ENCODE measurements around the gene GPR21.

The GPR21 gene

DNA sequence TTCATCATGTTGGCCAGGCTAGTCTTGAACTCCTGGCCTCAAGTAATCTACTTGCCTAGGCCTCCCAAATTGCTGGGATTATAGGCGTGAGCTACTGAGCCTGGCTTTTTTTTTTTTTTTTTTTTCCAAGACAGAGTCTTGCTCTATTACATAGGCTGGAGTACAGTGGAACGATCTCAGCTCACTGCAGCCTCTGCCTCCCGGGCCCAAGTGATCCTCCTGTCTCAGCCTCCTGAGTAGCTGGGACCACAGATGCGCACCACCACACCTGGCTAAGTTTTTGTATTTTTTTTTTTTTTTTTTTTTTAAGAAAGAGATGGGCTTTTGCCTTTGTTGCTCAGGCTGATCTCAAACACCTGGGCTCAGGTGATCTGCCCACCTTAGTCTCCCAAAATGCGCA lies 26.2 kb upstream of the GPR21 start:
- Histone ChIP-seq H3K9me3 (ENCODE audit: low read length) (no peaks in the 10 kb centered on the region), H3K36me3 (ENCODE audit: insufficient read depth, low read length) (peaks cover 14% of the 10 kb centered on the region), H3K27ac (ENCODE audit: low read depth, low read length) (no peak overlapping the region)

DNA sequence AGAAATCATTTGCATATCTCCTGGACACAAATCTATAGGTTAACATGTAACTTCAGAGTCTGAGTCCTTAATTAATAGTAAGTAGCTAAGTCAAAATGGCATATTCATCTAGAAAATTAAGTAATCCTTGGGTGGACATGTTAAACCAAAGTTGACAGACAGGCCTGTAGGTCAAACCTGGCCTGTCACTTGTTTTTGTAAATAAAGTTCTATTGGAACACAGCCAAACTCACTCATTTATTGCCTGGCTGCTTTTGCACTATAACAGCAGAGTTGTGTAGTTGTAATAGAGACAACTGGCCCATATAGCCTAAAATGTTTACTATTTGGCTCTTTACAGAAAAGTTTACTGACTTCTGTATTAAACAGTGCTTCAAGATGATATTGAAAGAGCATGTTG lies 24.6 kb upstream of the GPR21 start:
- Histone ChIP-seq H3K4me1 (ENCODE audit: insufficient read depth, low read length) (peaks cover 3% of the 10 kb centered on the region), H3K27ac (ENCODE audit: low read depth, low read length) (no peak overlapping the region), H3K27me3 (ENCODE audit: control insufficient read depth in 1 of 2, insufficient read depth in 2 of 2, low read length in 2 of 2) (no peaks in the 10 kb centered on the region), H3K4me3 (ENCODE audit: low read depth in 1 of 2, low read length in 2 of 2) (no peak overlapping the region), H3K9ac (ENCODE audit: low read length) (no peak overlapping the region), H3K36me3 (ENCODE audit: insufficient read depth, low read length) (peaks cover 28% of the 10 kb centered on the region), H3K9me3 (ENCODE audit: low read length) (no peaks in the 10 kb centered on the region)

More for the DNA sequence above, 26.2 kb upstream of the GPR21 start:
- Histone ChIP-seq H3K27me3 (ENCODE audit: control insufficient read depth in 1 of 2, insufficient read depth in 2 of 2, low read length in 2 of 2) (no peaks in the 10 kb centered on the region), H3K4me1 (ENCODE audit: insufficient read depth, low read length) (peaks cover 11% of the 10 kb centered on the region), H3K9ac (ENCODE audit: low read length) (no peak overlapping the region), H3K4me3 (ENCODE audit: low read depth in 1 of 2, low read length in 2 of 2) (no peak overlapping the region)

GRCh38 chr9:123011380-123011779 lies 22.1 kb upstream of the GPR21 start:
- no peaks in the 10 kb centered on the region for H3K4me1 ChIP-seq (ENCODE audit: insufficient read depth, low read length)
- peaks cover 28% of the 10 kb centered on the region for H3K36me3 ChIP-seq (ENCODE audit: insufficient read depth, low read length)
- no peak overlapping the region for H3K27ac ChIP-seq (ENCODE audit: low read depth, low read length)
- no peak overlapping the region for H3K9ac ChIP-seq (ENCODE audit: low read length)
- no peaks in the 10 kb centered on the region for H3K27me3 ChIP-seq (ENCODE audit: control insufficient read depth in 1 of 2, insufficient read depth in 2 of 2, low read length in 2 of 2)
- H3K4me3 ChIP-seq (ENCODE audit: low read depth in 1 of 2, low read length in 2 of 2), result no peak overlapping the region
- H3K9me3 ChIP-seq (ENCODE audit: low read length), result no peaks in the 10 kb centered on the region

DNA sequence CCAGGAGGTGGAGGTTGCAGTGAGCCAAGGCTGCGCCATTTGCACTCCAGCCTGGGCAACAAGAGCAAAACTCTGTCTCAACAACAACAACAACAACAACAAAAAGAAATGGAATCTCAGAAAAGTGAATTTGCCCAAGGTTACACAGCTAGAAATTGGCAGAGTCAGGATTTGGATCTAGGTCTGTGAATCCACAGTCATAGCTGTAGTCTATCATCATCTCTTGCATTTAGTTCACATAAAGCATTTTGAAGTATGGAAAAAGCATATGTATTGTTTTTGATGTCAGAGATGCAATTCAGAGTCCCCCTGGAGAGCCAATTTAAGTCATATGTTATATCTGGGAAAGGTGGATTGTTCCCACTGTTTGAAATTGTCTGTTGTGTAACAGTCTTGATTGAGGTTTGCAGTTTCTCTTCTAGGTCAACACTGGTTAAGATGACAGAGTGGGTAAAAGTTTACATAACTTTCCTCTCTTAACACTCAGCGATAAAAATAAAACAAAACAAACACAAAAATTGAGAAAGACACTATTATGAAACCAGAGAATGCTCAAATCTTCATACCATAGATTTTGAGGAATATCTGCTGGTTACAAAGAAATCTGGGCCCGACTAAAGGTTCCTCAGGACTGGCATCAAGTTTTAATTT lies 21.5 kb upstream of the GPR21 start:
- H3K27me3 ChIP-seq (ENCODE audit: control insufficient read depth in 1 of 2, insufficient read depth in 2 of 2, low read length in 2 of 2), result no peaks in the 10 kb centered on the region
- H3K36me3 ChIP-seq (ENCODE audit: insufficient read depth, low read length), result peaks cover 35% of the 10 kb centered on the region
- H3K9ac ChIP-seq (ENCODE audit: low read length), result no peak overlapping the region
- no peak overlapping the region for H3K4me3 ChIP-seq (ENCODE audit: low read depth in 1 of 2, low read length in 2 of 2)
- H3K4me1 ChIP-seq (ENCODE audit: insufficient read depth, low read length), result no peaks in the 10 kb centered on the region
- no peaks in the 10 kb centered on the region for H3K9me3 ChIP-seq (ENCODE audit: low read length)
- H3K27ac ChIP-seq (ENCODE audit: low read depth, low read length), result no peak overlapping the region

DNA sequence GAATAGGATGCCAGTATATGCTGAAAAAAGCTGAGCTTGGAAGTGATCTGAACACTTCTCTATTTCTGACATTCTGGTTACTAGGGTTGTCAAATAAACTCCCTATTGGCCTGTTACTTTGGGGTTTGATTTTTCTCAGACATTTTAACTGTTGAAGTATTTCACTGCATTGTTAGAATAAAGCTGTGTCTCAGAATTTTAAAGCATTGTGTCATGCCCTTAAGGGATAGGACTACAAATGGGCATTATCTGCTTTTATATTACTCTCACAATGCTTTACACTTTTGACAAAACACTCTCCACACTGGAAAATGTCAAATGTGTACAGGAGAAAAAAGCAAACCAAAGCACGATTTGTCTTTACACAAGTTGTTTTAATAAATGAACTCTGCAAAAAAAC lies 16.8 kb upstream of the GPR21 start:
- H3K9me3 ChIP-seq (ENCODE audit: low read length), result no peaks in the 10 kb centered on the region
- H3K9ac ChIP-seq (ENCODE audit: low read length), result no peak overlapping the region
- H3K4me3 ChIP-seq (ENCODE audit: low read depth in 1 of 2, low read length in 2 of 2), result no peak overlapping the region
- peaks cover 51% of the 10 kb centered on the region for H3K36me3 ChIP-seq (ENCODE audit: insufficient read depth, low read length)
- no peak overlapping the region for H3K27ac ChIP-seq (ENCODE audit: low read depth, low read length)
- H3K27me3 ChIP-seq (ENCODE audit: control insufficient read depth in 1 of 2, insufficient read depth in 2 of 2, low read length in 2 of 2), result no peaks in the 10 kb centered on the region
- no peaks in the 10 kb centered on the region for H3K4me1 ChIP-seq (ENCODE audit: insufficient read depth, low read length)

DNA sequence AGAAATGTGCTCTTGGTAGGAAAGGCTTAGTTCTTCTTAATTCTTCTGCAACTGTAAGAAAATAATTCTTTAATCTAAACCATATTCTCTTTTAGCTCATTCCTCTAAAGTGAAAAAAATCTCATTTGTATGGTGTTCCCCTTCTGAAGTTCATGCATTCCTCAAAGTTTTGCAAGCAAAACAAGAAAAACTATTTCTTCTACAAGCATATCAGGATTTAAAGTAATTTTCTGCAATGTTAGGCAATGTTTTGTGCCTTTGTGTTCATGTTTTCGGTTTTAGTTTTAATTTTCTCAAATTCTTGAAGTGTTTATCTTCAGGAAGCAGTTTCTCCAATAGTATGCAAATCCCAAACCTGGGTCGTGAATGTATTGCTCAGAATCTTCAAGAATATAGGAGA lies 12.7 kb upstream of the GPR21 start:
- Histone ChIP-seq H3K36me3 (ENCODE audit: insufficient read depth, low read length) (peaks cover 33% of the 10 kb centered on the region), H3K9ac (ENCODE audit: low read length) (no peak overlapping the region), H3K27ac (ENCODE audit: low read depth, low read length) (no peak overlapping the region), H3K27me3 (ENCODE audit: control insufficient read depth in 1 of 2, insufficient read depth in 2 of 2, low read length in 2 of 2) (no peaks in the 10 kb centered on the region), H3K4me3 (ENCODE audit: low read depth in 1 of 2, low read length in 2 of 2) (no peak overlapping the region), H3K4me1 (ENCODE audit: insufficient read depth, low read length) (no peaks in the 10 kb centered on the region), H3K9me3 (ENCODE audit: low read length) (no peaks in the 10 kb centered on the region)

GRCh38 chr9:123026425-123026824 lies 7.0 kb upstream of the GPR21 start:
- H3K27me3 ChIP-seq (ENCODE audit: control insufficient read depth in 1 of 2, insufficient read depth in 2 of 2, low read length in 2 of 2), result no peaks in the 10 kb centered on the region
- no peak overlapping the region for H3K4me3 ChIP-seq (ENCODE audit: low read depth in 1 of 2, low read length in 2 of 2)
- H3K9me3 ChIP-seq (ENCODE audit: low read length), result no peaks in the 10 kb centered on the region
- peaks cover 7% of the 10 kb centered on the region for H3K4me1 ChIP-seq (ENCODE audit: insufficient read depth, low read length)
- no peak overlapping the region for H3K9ac ChIP-seq (ENCODE audit: low read length)
- H3K36me3 ChIP-seq (ENCODE audit: insufficient read depth, low read length), result peaks cover 11% of the 10 kb centered on the region
- H3K27ac ChIP-seq (ENCODE audit: low read depth, low read length), result no peak overlapping the region

DNA sequence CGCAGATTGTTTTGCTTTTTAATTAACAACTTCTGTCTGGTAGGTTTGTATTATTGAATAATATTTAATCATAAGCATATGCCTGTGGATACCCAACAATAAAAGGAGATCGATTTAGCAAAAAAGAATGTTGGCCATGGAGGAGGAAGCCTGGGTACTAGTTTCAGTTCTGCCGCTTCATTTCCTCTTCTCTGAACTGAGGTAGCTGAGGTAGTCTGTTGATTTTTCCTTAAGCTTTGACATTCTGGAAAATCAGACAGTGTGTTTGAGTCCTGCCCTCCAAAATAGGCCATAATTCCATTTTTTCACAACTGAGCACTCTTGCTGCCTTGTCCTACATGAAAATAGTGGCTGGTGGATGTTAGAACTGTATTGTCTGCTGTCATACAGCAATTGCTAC lies 6.0 kb upstream of the GPR21 start:
- Histone ChIP-seq H3K36me3 (ENCODE audit: insufficient read depth, low read length) (peaks cover 5% of the 10 kb centered on the region), H3K9ac (ENCODE audit: low read length) (no peak overlapping the region), H3K4me3 (ENCODE audit: low read depth in 1 of 2, low read length in 2 of 2) (no peak overlapping the region), H3K9me3 (ENCODE audit: low read length) (no peaks in the 10 kb centered on the region), H3K4me1 (ENCODE audit: insufficient read depth, low read length) (peaks cover 11% of the 10 kb centered on the region), H3K27me3 (ENCODE audit: control insufficient read depth in 1 of 2, insufficient read depth in 2 of 2, low read length in 2 of 2) (no peaks in the 10 kb centered on the region), H3K27ac (ENCODE audit: low read depth, low read length) (no peak overlapping the region)

GRCh38 chr9:123028136-123028535 lies 5.3 kb upstream of the GPR21 start:
- Histone ChIP-seq H3K9ac (ENCODE audit: low read length) (no peak overlapping the region), H3K4me3 (ENCODE audit: low read depth in 1 of 2, low read length in 2 of 2) (no peak overlapping the region), H3K36me3 (ENCODE audit: insufficient read depth, low read length) (peaks cover 5% of the 10 kb centered on the region), H3K4me1 (ENCODE audit: insufficient read depth, low read length) (peaks cover 17% of the 10 kb centered on the region), H3K9me3 (ENCODE audit: low read length) (no peaks in the 10 kb centered on the region), H3K27me3 (ENCODE audit: control insufficient read depth in 1 of 2, insufficient read depth in 2 of 2, low read length in 2 of 2) (no peaks in the 10 kb centered on the region), H3K27ac (ENCODE audit: low read depth, low read length) (no peak overlapping the region)

- no peak overlapping the region for H3K9ac ChIP-seq (ENCODE audit: low read length)
- no peak overlapping the region for H3K27ac ChIP-seq (ENCODE audit: low read depth, low read length)
- H3K4me3 ChIP-seq (ENCODE audit: low read depth in 1 of 2, low read length in 2 of 2), result no peak overlapping the region
These were observed 4.5 kb upstream of the GPR21 start for GRCh38 chr9:123028973-123029372.

DNA sequence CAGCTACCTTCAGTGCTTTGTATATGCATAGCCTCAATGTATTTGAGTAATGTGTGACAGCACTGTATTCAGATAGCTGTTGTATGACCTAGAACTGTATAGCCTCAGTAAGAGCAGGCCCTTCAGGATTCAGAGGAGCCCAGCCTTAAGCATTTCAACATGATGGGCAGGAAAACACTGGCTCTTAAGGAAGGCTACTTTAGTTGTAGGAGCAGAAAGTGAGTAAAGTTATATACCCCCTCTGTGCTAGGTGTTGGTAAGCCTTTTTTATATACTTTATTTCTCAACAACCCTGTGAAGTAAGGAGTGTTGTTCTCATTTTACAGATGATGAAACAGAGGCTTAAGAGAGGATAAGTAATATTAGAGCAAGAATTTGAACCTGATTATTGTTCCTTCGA lies 1.5 kb upstream of the GPR21 start:
- H3K27ac ChIP-seq (ENCODE audit: low read depth, low read length), result no peak overlapping the region
- no peaks in the 10 kb centered on the region for H3K9me3 ChIP-seq (ENCODE audit: low read length)
- H3K27me3 ChIP-seq (ENCODE audit: control insufficient read depth in 1 of 2, insufficient read depth in 2 of 2, low read length in 2 of 2), result no peaks in the 10 kb centered on the region
- H3K36me3 ChIP-seq (ENCODE audit: insufficient read depth, low read length), result peaks cover 10% of the 10 kb centered on the region
- H3K4me3 ChIP-seq (ENCODE audit: low read depth in 1 of 2, low read length in 2 of 2), result no peak overlapping the region
- no peak overlapping the region for H3K9ac ChIP-seq (ENCODE audit: low read length)
- peaks cover 55% of the 10 kb centered on the region for H3K4me1 ChIP-seq (ENCODE audit: insufficient read depth, low read length)

More at GRCh38 chr9:123028973-123029372, 4.5 kb upstream of the GPR21 start:
- H3K27me3 ChIP-seq (ENCODE audit: control insufficient read depth in 1 of 2, insufficient read depth in 2 of 2, low read length in 2 of 2), result no peaks in the 10 kb centered on the region
- peaks cover 5% of the 10 kb centered on the region for H3K36me3 ChIP-seq (ENCODE audit: insufficient read depth, low read length)
- H3K4me1 ChIP-seq (ENCODE audit: insufficient read depth, low read length), result peaks cover 25% of the 10 kb centered on the region
- H3K9me3 ChIP-seq (ENCODE audit: low read length), result no peaks in the 10 kb centered on the region

DNA sequence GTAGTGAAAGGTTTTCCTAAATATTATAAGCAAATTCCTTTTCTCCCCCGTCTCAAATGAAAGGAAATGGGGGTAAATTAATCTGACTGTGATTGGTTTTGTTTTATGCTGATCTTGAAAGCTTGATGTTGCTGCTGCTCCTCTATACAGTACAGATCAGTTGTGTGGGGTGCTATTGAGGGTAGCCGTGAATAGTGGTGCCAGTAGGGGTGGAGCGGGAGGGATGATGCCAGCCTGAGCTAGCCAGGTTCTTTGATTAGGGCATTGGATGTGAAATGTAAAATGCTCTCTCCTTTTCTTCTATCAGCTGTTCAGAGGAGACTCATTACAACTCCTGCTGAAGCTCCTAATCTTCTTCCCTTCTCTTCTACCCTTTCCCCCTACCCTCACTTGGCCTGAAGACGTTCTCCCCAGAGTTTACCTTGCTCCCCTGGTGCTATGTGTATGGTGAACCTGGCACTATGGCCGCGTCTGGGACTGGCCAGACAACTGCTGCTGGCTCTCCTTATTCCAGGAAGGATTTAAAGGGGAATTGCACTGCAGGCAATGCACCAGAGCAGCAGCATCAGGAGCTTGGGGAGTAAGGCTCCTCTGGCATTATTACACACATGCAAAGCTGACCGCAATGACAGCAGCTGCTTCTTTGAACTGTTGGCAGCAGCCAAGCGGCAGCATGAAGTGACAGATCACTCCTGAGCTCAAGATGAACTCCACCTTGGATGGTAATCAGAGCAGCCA lies 566 bp downstream of the GPR21 start:
- H3K4me3 ChIP-seq (ENCODE audit: low read depth in 1 of 2, low read length in 2 of 2), result peak overlapping the region in 1 of 2 donors; percentile 17
- no peaks in the 10 kb centered on the region for H3K27me3 ChIP-seq (ENCODE audit: control insufficient read depth in 1 of 2, insufficient read depth in 2 of 2, low read length in 2 of 2)
- H3K27ac ChIP-seq (ENCODE audit: low read depth, low read length), result no peak overlapping the region
- H3K9me3 ChIP-seq (ENCODE audit: low read length), result no peaks in the 10 kb centered on the region
- no peak overlapping the region for H3K9ac ChIP-seq (ENCODE audit: low read length)
- H3K36me3 ChIP-seq (ENCODE audit: insufficient read depth, low read length), result peaks cover 10% of the 10 kb centered on the region
- H3K4me1 ChIP-seq (ENCODE audit: insufficient read depth, low read length), result peaks cover 51% of the 10 kb centered on the region
